ENCODE data around the gene NDUFB4.
"Not testable (repeated sequence)": the region's sequence is repeated elsewhere in the genome, so short reads cannot be mapped to it uniquely, and the experiment has no call there.

The NDUFB4 gene

GRCh38 chr3:120569222-120570057, 26.7 kb upstream of the NDUFB4 start:
- DNase-seq (ENCODE audit: low spot score), result no peak

GRCh38 chr3:120572027-120572426, 24.1 kb upstream of the NDUFB4 start:
- DNase-seq (ENCODE audit: low spot score), result no peak

- no peak for DNase-seq (ENCODE audit: low spot score)
Observed at GRCh38 chr3:120587332-120587975, 8.7 kb upstream of the NDUFB4 start.

- DNase-seq (ENCODE audit: low spot score), result no peak
Observed at GRCh38 chr3:120595788-120596115, 384 bp upstream of the NDUFB4 start.

- DNase-seq (ENCODE audit: low spot score), result no peak
Observed at GRCh38 chr3:120596853-120597223, 702 bp downstream of the NDUFB4 start.

GRCh38 chr3:120597445-120598049, 1.4 kb downstream of the NDUFB4 start:
- no peak for DNase-seq (ENCODE audit: low spot score)

GRCh38 chr3:120599211-120599610, 3.1 kb downstream of the NDUFB4 start:
- no peak for DNase-seq (ENCODE audit: low spot score)

- DNase-seq (ENCODE audit: low spot score), result no peak
Observed at GRCh38 chr3:120601554-120601953, 5.4 kb downstream of the NDUFB4 start.

GRCh38 chr3:120602682-120603081, 6.5 kb downstream of the NDUFB4 start:
- DNase-seq (ENCODE audit: low spot score), result no peak

- no peak for DNase-seq (ENCODE audit: low spot score)
Observed at GRCh38 chr3:120604382-120604781, 8.2 kb downstream of the NDUFB4 start.

- DNase-seq (ENCODE audit: low spot score), result no peak
Observed at GRCh38 chr3:120604784-120605183, 8.6 kb downstream of the NDUFB4 start.

- DNase-seq (ENCODE audit: low spot score), result no peak
Observed at GRCh38 chr3:120608506-120608905, 12.4 kb downstream of the NDUFB4 start.

GRCh38 chr3:120614765-120615164, 18.6 kb downstream of the NDUFB4 start:
- no peak for DNase-seq (ENCODE audit: low spot score)

GRCh38 chr3:120615847-120616609, 19.9 kb downstream of the NDUFB4 start:
- no peak for DNase-seq (ENCODE audit: low spot score)

GRCh38 chr3:120616745-120617144, 20.6 kb downstream of the NDUFB4 start:
- DNase-seq (ENCODE audit: low spot score), result not testable (repeated sequence)

- no peak for DNase-seq (ENCODE audit: low spot score)
Observed at GRCh38 chr3:120622457-120622856, 26.3 kb downstream of the NDUFB4 start.

- no peak for DNase-seq (ENCODE audit: low spot score)
Observed at GRCh38 chr3:120622870-120623726, 27.0 kb downstream of the NDUFB4 start.

GRCh38 chr3:120623727-120624093, 27.6 kb downstream of the NDUFB4 start:
- DNase-seq (ENCODE audit: low spot score), result no peak

GRCh38 chr3:120625159-120625586, 29.0 kb downstream of the NDUFB4 start:
- no peak for DNase-seq (ENCODE audit: low spot score)

- no peak for DNase-seq (ENCODE audit: low spot score)
Observed at GRCh38 chr3:120634539-120634938, 38.4 kb downstream of the NDUFB4 start.

GRCh38 chr3:120636795-120637401, 40.8 kb downstream of the NDUFB4 start:
- DNase-seq (ENCODE audit: low spot score), result no peak

Data from germinal center (tissue), 1 donor.